AG09309 (cell line): ENCODE data around the gene RRP15.

ENCODE experiments used
- DNase-seq: peaks from one replicate; pipeline ENCODE4 v3.0.0-alpha.2; 2010; ENCODE audit warnings: low read depth
- H3K4me3 ChIP-seq: 2 replicates; pipeline ENCODE4 v1.5.1; 2011; ENCODE audit warnings: mild to moderate bottlenecking, low read depth, low read length, moderate library complexity; ENCODE audit not compliant: control insufficient read depth
- CTCF ChIP-seq: IDR thresholded peaks from 2 replicates; pipeline ENCODE4 v1.5.1; 2011; ENCODE audit warnings: mild to moderate bottlenecking, low read depth, low read length, inconsistent platforms; ENCODE audit not compliant: insufficient read depth, control insufficient read depth; ENCODE audit errors: missing control alignments

The RRP15 gene

GRCh38 chr1:218353656-218354055 is 68.6 kb downstream of the RRP15 start:
- DNase-seq = no peak
- no peak for TF ChIP-seq CTCF
- no peak overlapping the region for H3K4me3 ChIP-seq

- no peak overlapping the region for H3K4me3 ChIP-seq
- TF ChIP-seq CTCF = no peak
- DNase-seq = no peak
These were observed 70.2 kb downstream of the RRP15 start for GRCh38 chr1:218355278-218355677.

GRCh38 chr1:218357211-218357892 is 72.3 kb downstream of the RRP15 start:
- no peak for DNase-seq
- TF ChIP-seq CTCF = no peak
- no peak overlapping the region for H3K4me3 ChIP-seq

GRCh38 chr1:218357893-218358232 is 72.8 kb downstream of the RRP15 start:
- no peak overlapping the region for H3K4me3 ChIP-seq
- TF ChIP-seq CTCF = no peak
- no peak for DNase-seq

GRCh38 chr1:218361298-218362065 is 76.4 kb downstream of the RRP15 start:
- H3K4me3 ChIP-seq = no peak overlapping the region
- no peak for DNase-seq
- peak; percentile 76 for TF ChIP-seq CTCF

GRCh38 chr1:218362418-218363076 is 77.5 kb downstream of the RRP15 start:
- DNase-seq = no peak
- no peak overlapping the region for H3K4me3 ChIP-seq
- no peak for TF ChIP-seq CTCF
